Measurements from ENCODE around the gene UBQLN4. TPM values are rescaled to one million over a fixed set of nuclear protein-coding genes. Genes with fewer than 3 reads are reported as not detected.
A peak's percentile ranks its signal among the peaks of the same experiment; 100 is the strongest.

Gene UBQLN4
- total and polyA plus RNA-seq, 9 of the 15 experiments (the other 6 are each of a cell fraction or from before 2014, with no cell fraction given), result 13.5 to 65.5 (median 37.0) TPM

DNA sequence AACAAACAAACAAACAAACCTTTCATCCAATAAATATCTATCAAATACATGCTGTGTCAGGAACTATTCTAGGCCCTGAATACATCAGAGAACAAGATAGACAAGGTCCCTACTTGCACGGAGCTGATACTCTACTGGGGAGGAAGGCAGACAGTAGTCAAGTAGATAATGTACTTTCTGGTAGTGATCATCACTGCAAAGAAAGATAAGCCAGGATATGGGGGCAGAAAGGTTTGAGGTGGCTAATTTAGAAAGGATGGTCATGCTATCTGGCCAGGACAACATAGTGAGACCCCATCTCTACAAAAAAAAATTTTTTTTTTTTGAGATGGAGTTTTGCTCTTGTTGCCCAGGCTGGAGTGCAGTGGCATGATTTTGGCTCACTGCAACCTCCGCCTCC, 38.0 kb upstream of the UBQLN4 start:
- Histone ChIP-seq H3K27ac (ENCODE audit: extremely low read depth, low read depth, low read length) (no peak overlapping the region), H3K79me2 (ENCODE audit: control insufficient read depth, insufficient read depth, low read length) (no peaks in the 10 kb centered on the region), H3K9me3 (replicated peaks; ENCODE audit: control insufficient read depth, insufficient read depth, low read depth, low read length) (0 out of 2 replicates have a peak, but pooled peaks cover 2% of the 10 kb centered on the region), H3K9ac (ENCODE audit: insufficient read depth in 1 of 2, low read depth in 2 of 2, low read length in 2 of 2) (no peak overlapping the region), H3K4me2 (ENCODE audit: insufficient read depth, low read length) (no peak overlapping the region), H3K27me3 (ENCODE audit: control insufficient read depth in 2 of 2, insufficient read depth in 2 of 2, low read length in 2 of 2) (no peaks in the 10 kb centered on the region), H3K4me3 (no peak overlapping the region), H3K36me3 (ENCODE audit: control insufficient read depth, insufficient read depth, low read length) (no peaks in the 10 kb centered on the region), H4K20me1 (replicated peaks; ENCODE audit: control insufficient read depth, insufficient read depth, low read length) (no peaks in the 10 kb centered on the region), H3K9me1 (ENCODE audit: control insufficient read depth, insufficient read depth, low read length) (no peaks in the 10 kb centered on the region), H2AFZ (ENCODE audit: low read depth, low read length) (no peak overlapping the region), H3K4me1 (replicated peaks in 1 of 2; ENCODE audit: control insufficient read depth in 2 of 2, insufficient read depth in 2 of 2, low read length in 2 of 2) (peaks cover 0 to 8% of the 10 kb centered on the region in 2 experiments; a peak in 2 of 5 replicates)
- POLR2A ChIA-PET, result interaction anchor here (1.0 to 9.9 kb wide), 3 partner anchors 31 to 38 kb away, joined by 4 to 76 read pairs (median 6); no protein-coding TSS in a partner anchor
- 54% methylated on average over 2 of the region's 2 CpGs for WGBS (ENCODE audit: insufficient coverage, low coverage, missing lambda C conversion rate)
- intact Hi-C loops (cut with micrococcal nuclease), result loop anchor here (10.0 kb wide), 1 partner anchor 353 kb away; no protein-coding TSS in a partner anchor
- CTCF ChIA-PET (ENCODE audit: low intra/inter-chr PET ratio), result interaction anchor here (0.5 to 3.2 kb wide), 4 partner anchors 9 to 134 kb away, joined by 3 to 51 read pairs (median 10); no protein-coding TSS in a partner anchor
- in situ Hi-C loops (cut with MboI), result loop anchor here (5.0 kb wide), 2 partner anchors 41 to 131 kb away; no protein-coding TSS in a partner anchor
- ATAC-seq (no peak), FAIRE-seq (no peak), DNase-seq (ENCODE audit: extremely low read depth in 1 of 4, low spot score in 3 of 4) (no peak)
- no TSS peak for BruUV-seq (replicated peaks)
- TF ChIP-seq ZNF165 (CRISPR knock-in tag; IDR thresholded peaks at IDR 0.05; ENCODE audit: borderline replicate concordance), result no peak
- TF ChIP-seq RBM15 (IDR thresholded peaks at IDR 0.05; ENCODE audit: insufficient read depth, low read length), result no peak
- no peak for TF ChIP-seq PHF8 (IDR thresholded peaks at IDR 0.05; ENCODE audit: borderline replicate concordance, low read length)
- TF ChIP-seq MEF2D (tag; conservative IDR thresholded peaks at IDR 0.05; ENCODE audit: low read depth), result no peak
- TF ChIP-seq, protein P1, sequence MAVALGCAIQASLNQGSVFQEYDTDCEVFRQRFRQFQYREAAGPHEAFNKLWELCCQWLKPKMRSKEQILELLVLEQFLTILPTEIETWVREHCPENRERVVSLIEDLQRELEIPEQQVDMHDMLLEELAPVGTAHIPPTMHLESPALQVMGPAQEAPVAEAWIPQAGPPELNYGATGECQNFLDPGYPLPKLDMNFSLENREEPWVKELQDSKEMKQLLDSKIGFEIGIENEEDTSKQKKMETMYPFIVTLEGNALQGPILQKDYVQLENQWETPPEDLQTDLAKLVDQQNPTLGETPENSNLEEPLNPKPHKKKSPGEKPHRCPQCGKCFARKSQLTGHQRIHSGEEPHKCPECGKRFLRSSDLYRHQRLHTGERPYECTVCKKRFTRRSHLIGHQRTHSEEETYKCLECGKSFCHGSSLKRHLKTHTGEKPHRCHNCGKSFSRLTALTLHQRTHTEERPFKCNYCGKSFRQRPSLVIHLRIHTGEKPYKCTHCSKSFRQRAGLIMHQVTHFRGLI (CRISPR knock-in tag; IDR thresholded peaks at IDR 0.05), result no peak
- TF ChIP-seq ZNF316 (IDR thresholded peaks at IDR 0.05), result peak; percentile 44; the same call in 1 of the 2 replicates
- TF ChIP-seq TEAD4 (IDR thresholded peaks at IDR 0.05; ENCODE audit: low read length), result no peak
- no peak for TF ChIP-seq TEAD4 (CRISPR knock-in tag; IDR thresholded peaks at IDR 0.05; ENCODE audit: borderline replicate concordance)
- peak; percentile 95 for TF ChIP-seq ZNF121 (CRISPR knock-in tag; conservative IDR thresholded peaks at IDR 0.05)
- no peak for TF ChIP-seq THRAP3 (IDR thresholded peaks at IDR 0.05; ENCODE audit: borderline replicate concordance)
- TF ChIP-seq MTF1 (CRISPR knock-in tag; IDR thresholded peaks at IDR 0.05; ENCODE audit: borderline replicate concordance), result no peak
- no peak for TF ChIP-seq TOE1 (IDR thresholded peaks at IDR 0.05; ENCODE audit: borderline replicate concordance)
- no peak for TF ChIP-seq TOE1 (CRISPR knock-in tag; IDR thresholded peaks at IDR 0.05; ENCODE audit: borderline replicate concordance, low read depth)
- TF ChIP-seq, protein P2, sequence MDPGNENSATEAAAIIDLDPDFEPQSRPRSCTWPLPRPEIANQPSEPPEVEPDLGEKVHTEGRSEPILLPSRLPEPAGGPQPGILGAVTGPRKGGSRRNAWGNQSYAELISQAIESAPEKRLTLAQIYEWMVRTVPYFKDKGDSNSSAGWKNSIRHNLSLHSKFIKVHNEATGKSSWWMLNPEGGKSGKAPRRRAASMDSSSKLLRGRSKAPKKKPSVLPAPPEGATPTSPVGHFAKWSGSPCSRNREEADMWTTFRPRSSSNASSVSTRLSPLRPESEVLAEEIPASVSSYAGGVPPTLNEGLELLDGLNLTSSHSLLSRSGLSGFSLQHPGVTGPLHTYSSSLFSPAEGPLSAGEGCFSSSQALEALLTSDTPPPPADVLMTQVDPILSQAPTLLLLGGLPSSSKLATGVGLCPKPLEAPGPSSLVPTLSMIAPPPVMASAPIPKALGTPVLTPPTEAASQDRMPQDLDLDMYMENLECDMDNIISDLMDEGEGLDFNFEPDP (CRISPR knock-in tag; IDR thresholded peaks at IDR 0.05), result no peak
- TF ChIP-seq, protein P3, sequence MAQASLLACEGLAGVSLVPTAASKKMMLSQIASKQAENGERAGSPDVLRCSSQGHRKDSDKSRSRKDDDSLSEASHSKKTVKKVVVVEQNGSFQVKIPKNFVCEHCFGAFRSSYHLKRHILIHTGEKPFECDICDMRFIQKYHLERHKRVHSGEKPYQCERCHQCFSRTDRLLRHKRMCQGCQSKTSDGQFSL (CRISPR knock-in tag; IDR thresholded peaks at IDR 0.05), result no peak
- TF ChIP-seq, protein P3 (tag; IDR thresholded peaks at IDR 0.05), result no peak
- TF ChIP-seq, protein P4, sequence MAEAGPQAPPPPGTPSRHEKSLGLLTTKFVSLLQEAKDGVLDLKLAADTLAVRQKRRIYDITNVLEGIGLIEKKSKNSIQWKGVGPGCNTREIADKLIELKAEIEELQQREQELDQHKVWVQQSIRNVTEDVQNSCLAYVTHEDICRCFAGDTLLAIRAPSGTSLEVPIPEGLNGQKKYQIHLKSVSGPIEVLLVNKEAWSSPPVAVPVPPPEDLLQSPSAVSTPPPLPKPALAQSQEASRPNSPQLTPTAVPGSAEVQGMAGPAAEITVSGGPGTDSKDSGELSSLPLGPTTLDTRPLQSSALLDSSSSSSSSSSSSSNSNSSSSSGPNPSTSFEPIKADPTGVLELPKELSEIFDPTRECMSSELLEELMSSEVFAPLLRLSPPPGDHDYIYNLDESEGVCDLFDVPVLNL (CRISPR knock-in tag; IDR thresholded peaks at IDR 0.05; ENCODE audit: low read depth), result no peak
- TF ChIP-seq ZNF436 (CRISPR knock-in tag; IDR thresholded peaks at IDR 0.05), result no peak
- TF ChIP-seq ZNF263 (CRISPR knock-in tag; IDR thresholded peaks at IDR 0.05; ENCODE audit: borderline replicate concordance), result no peak
